Esophagus squamous epithelium (tissue), 5 donors: ENCODE data around the gene GUCY2D. TPM values are rescaled to one million over a fixed set of nuclear protein-coding genes. Genes with fewer than 3 reads are reported as not detected.
A peak's percentile ranks its signal among the peaks of the same experiment; 100 is the strongest.
"Not testable (repeated sequence)": the region's sequence is repeated elsewhere in the genome, so short reads cannot be mapped to it uniquely, and the experiment has no call there.

ENCODE experiments used
- DNase-seq: peaks from one replicate; lab custom pipeline; 2025; lab: John Stamatoyannopoulos, UW
- H3K27ac ChIP-seq, 4 donors: fragments of 200-600 bp; sonication (generic); one replicate each; pipeline ENCODE4 v1.5.1; 2016 to 2019; ENCODE audit warnings: mild to moderate bottlenecking in 1 of 4
- H3K27me3 ChIP-seq, 4 donors: fragments of 200-600 bp; sonication (generic); 1 replicate in 3 of 4; 2 replicates in 1 of 4; pipeline versions ENCODE4 v1.5.1 to v1.6.0; 2017 to 2021; ENCODE audit warnings: antibody characterized with exemption in 1 of 4
- H3K36me3 ChIP-seq, 3 donors: fragments of 200-600 bp; sonication (generic); one replicate each; pipeline ENCODE4 v1.5.1; 2016 to 2019
- H3K4me1 ChIP-seq, 3 donors: fragments of 200-600 bp; sonication (generic); one replicate each; pipeline ENCODE4 v1.5.1; 2017 to 2019
- H3K4me3 ChIP-seq, 4 donors: fragments of 200-600 bp; sonication (generic); 1 replicate in 3 of 4; 2 replicates in 1 of 4; pipeline ENCODE4 v1.5.1; 2016 to 2019; ENCODE audit warnings: mild to moderate bottlenecking in 2 of 4, moderate library complexity in 1 of 4
- H3K9me3 ChIP-seq, 3 donors: fragments of 200-600 bp; sonication (generic); one replicate each; pipeline ENCODE4 v1.5.1; 2016 to 2019
- POLR2A ChIP-seq, 4 donors: fragments of 450-650 bp; IDR thresholded peaks; one replicate each; pipeline ENCODE4 v1.6.1; 2017; ENCODE audit warnings: antibody characterized with exemption in 4 of 4, mild to moderate bottlenecking in 4 of 4, moderate library complexity in 3 of 4
- WGBS, 2 donors: methylation state at CpG; one replicate each; pipeline ENCODE4 v1.1.5; 2018; 5-methylcytosine and 5-hydroxymethylcytosine counted together
- intact Hi-C: fragments of 100-400 bp; cut with DNase I; formaldehyde crosslinking; loops from one replicate; pipeline ENCODE4 v1.15.0; 2022
- total RNA-seq, 4 donors: library from RNA; depleted of rRNA; stranded (reverse); fragments of >200 nt; gene quantifications; one replicate each; pipeline ENCODE4 v1.1.0, GENCODE V29; 2016
- TF ChIP-seq, protein P1 (sequence below), 6 experiments: fragments of 450-650 bp in 4 of 6; fragments of 200-600 bp in 2 of 6; sonication (generic) in 2 of 6; IDR thresholded peaks; one replicate each; pipeline ENCODE4 v1.5.1; 2016 to 2019; ENCODE audit warnings: antibody characterized with exemption in 6 of 6, mild to moderate bottlenecking in 4 of 6, moderate library complexity in 4 of 6
- donor health status: DM: yes; HTN: yes; CAD: no.

Gene GUCY2D
- total RNA-seq, 4 donors from 2014 or later, result not detected

DNA sequence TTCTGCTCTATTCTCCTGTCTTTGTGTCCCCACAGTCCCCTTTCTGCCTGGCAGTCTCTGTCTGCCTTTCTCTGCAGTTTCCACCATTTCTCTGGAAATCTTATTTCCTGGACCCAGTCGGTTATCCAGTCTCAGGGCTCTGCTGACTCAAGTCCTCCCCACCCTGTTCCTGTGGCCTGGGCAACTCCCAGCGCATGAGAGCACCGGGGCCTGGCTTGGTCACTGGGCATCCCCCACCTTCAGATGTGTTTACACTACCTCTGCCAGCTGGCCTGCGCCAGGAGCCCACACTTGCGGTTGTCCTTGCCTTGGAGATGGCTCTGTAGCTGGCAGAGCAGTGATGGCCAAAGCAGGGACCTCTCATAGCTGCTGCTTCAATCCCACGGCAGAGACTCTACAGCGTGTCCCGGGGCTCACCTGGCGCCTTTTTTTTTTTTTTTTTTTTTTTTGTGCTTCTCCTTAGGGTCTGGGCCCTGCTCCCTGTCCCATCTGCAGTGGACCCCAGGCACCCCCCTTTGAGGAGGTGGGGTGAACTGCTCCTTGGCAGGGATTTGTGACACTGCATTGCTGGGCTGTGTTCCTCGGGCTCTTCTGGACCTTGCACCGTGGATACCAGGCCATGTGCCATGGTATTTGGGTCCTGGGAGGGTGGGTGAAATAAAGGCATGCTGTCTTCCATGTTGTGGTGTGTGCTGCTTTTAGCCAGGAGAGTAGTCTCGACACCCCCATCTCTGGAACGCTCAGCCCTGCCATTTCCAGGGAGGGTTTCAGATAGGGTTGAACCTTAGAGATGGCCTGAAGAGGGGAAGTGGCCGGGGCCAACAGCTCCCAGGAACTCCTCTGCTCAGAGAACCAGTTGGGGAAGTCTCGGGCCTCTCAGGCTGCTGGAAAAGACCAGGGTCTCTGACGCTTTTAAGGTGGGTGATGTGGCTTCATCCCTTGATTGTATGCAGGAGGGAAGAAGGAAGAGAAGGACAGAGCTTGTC, 17.5 kb downstream of the GUCY2D start:
- no peak for TF ChIP-seq POLR2A (IDR thresholded peaks at IDR 0.05)
- TF ChIP-seq, protein P1, sequence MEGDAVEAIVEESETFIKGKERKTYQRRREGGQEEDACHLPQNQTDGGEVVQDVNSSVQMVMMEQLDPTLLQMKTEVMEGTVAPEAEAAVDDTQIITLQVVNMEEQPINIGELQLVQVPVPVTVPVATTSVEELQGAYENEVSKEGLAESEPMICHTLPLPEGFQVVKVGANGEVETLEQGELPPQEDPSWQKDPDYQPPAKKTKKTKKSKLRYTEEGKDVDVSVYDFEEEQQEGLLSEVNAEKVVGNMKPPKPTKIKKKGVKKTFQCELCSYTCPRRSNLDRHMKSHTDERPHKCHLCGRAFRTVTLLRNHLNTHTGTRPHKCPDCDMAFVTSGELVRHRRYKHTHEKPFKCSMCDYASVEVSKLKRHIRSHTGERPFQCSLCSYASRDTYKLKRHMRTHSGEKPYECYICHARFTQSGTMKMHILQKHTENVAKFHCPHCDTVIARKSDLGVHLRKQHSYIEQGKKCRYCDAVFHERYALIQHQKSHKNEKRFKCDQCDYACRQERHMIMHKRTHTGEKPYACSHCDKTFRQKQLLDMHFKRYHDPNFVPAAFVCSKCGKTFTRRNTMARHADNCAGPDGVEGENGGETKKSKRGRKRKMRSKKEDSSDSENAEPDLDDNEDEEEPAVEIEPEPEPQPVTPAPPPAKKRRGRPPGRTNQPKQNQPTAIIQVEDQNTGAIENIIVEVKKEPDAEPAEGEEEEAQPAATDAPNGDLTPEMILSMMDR (IDR thresholded peaks at IDR 0.05), result no peak
- Histone ChIP-seq H3K4me1 (peaks cover 34 to 52% (median 44%) of the 10 kb centered on the region in 3 donors), H3K36me3 (no peaks in the 10 kb centered on the region), H3K27me3 (peaks cover 0 to 19% (median 2%) of the 10 kb centered on the region in 4 donors), H3K27ac (peak overlapping the region; percentile 83 to 93 (median 90)), H3K9me3 (no peaks in the 10 kb centered on the region), H3K4me3 (peak overlapping the region in 1 of 4 donors; percentile 21)
- intact Hi-C loops, result no loop called here
- no peak for DNase-seq
- 35 to 67% methylated on average over 9 to 12 of the region's 16 CpGs for WGBS, 2 donors

DNA sequence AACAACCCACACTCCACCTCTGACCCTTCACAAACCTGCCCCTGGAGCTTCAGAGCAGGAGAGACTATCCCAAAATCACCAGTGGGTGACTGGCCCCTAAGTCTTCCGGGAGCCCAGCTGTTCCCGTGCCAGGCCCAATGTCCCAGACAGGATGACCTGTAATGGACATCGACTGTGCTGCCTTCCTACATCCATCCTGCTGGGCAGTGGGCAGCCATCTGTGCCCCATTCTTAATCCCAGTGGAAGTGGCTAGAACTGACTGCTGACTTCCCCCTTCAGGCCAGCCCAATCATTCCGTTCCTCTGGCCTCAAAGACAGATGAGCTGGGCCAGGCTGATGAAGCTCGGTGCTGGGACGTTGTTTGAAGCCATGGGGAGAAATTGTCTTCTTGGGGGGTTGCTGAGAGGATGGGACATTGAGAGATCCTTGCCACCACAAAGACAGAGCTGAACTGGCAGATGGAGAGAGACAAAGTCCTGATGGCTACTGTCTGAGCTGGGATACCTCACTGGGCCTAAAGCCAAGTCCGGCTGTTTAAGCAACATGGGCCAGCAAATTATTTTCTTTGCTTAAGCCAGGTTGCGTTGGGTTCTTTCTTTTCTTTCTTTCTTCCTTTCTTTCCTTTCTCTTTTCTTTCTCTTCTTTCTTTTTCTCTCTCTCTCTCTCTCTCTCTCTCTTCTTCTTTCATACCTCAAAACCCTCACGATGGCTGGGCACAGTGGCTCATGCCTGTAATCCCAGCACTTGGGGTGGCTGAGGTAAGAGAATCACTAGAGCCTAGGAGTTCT, 18.6 kb downstream of the GUCY2D start:
- Histone ChIP-seq H3K36me3 (no peaks in the 10 kb centered on the region), H3K27ac (no peak overlapping the region), H3K4me1 (peaks cover 31 to 45% (median 40%) of the 10 kb centered on the region in 3 donors), H3K4me3 (no peak overlapping the region), H3K27me3 (peaks cover 0 to 9% (median 0%) of the 10 kb centered on the region in 4 donors), H3K9me3 (no peaks in the 10 kb centered on the region)
- no peak for DNase-seq
- TF ChIP-seq, protein P1 (IDR thresholded peaks at IDR 0.05), result no peak
- no peak for TF ChIP-seq POLR2A (IDR thresholded peaks at IDR 0.05)
- WGBS, 2 donors, result 83 to 87% methylated on average over 6 to 7 of the region's 9 CpGs
- intact Hi-C loops, result no loop called here

DNA sequence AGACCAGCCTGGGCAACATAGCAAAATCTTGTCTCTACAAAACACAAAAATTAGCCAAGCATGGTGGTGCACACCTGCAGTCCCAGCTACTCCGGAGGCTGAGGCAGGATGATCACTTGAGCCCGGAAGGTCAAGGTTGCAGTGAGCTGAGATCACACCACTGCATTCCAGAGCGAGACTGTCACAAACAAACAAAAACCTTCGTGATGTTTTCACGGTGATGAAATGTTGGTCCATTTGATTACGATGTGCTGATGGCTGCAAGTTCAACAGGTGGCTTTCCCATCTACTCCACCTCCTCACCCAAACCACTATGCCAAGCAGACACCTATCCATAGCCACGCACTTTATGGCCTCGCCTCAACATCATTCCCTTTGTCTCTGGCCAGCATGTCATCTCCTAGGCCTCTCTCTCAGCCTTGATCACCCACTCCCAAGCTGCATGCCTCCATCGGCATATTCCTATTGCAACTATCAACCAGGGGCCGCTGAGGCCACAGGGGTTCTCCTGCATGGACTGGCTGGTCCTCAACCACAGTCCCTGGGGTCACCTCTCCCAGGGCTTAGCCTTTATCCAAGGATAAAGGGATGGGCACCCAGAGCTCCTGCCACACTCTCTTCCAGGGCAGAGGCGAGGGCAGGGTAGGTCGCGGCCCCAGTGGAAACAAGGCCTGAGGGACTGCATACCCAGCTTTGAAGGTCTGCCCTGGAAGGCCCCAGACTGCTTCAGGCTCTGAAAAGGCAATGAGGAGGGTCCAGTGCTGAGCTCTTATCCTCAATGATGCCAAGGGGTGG, 19.3 kb downstream of the GUCY2D start:
- H3K27ac ChIP-seq, result no peak overlapping the region
- TF ChIP-seq, protein P1 (IDR thresholded peaks at IDR 0.05), result no peak
- TF ChIP-seq POLR2A (IDR thresholded peaks at IDR 0.05), result no peak
- intact Hi-C loops, result no loop called here
- no peak for DNase-seq
- no peaks in the 10 kb centered on the region for H3K36me3 ChIP-seq
- WGBS, 2 donors, result 87 to 95% methylated on average over 9 to 10 of the region's 13 CpGs
- peaks cover 26 to 37% (median 33%) of the 10 kb centered on the region in 3 donors for H3K4me1 ChIP-seq
- H3K27me3 ChIP-seq, result peaks cover 0 to 1% (median 0%) of the 10 kb centered on the region in 4 donors
- H3K9me3 ChIP-seq, result no peaks in the 10 kb centered on the region
- H3K4me3 ChIP-seq, result no peak overlapping the region

DNA sequence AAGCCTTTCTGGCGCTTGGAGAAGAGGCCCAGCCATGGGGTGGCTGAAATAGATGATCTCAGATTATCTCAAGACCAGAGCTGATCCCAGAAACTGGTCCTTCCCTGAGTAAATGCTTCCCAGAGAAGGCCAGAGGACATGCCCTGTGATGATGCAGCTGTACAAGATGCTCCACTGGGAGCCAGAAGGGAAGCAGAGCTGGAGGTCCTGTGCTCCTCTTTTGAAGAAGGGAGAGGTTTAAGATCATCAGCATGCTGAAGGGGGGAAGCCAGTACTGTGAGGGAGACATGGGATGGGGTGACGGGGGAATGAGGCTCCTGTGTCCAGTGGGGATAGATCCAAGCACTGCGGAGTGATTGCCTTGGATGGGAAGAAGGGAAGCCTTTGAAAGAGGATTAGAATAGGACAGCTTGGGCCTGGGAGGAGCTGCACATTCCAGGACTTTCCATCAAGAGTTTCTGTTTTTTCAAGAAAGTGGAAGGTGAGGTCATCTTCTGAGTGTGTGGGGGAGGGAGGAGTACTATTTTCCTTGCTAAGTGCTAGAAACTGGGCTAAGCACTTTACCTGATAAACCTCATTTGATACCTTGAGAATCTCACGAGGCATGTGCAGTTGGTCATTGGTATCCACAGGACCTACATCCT, 20.1 kb downstream of the GUCY2D start:
- TF ChIP-seq POLR2A (IDR thresholded peaks at IDR 0.05), result no peak
- TF ChIP-seq, protein P1 (IDR thresholded peaks at IDR 0.05), result no peak
- H3K27ac ChIP-seq, result no peak overlapping the region
- H3K4me3 ChIP-seq, result no peak overlapping the region
- no peak for DNase-seq
- WGBS, 2 donors, result 74 to 79% methylated on average over 4 of the region's 4 CpGs
- no peaks in the 10 kb centered on the region for H3K9me3 ChIP-seq
- no peaks in the 10 kb centered on the region for H3K27me3 ChIP-seq
- H3K4me1 ChIP-seq, result peaks cover 18 to 30% (median 25%) of the 10 kb centered on the region in 3 donors
- intact Hi-C loops, result no loop called here
- H3K36me3 ChIP-seq, result no peaks in the 10 kb centered on the region

DNA sequence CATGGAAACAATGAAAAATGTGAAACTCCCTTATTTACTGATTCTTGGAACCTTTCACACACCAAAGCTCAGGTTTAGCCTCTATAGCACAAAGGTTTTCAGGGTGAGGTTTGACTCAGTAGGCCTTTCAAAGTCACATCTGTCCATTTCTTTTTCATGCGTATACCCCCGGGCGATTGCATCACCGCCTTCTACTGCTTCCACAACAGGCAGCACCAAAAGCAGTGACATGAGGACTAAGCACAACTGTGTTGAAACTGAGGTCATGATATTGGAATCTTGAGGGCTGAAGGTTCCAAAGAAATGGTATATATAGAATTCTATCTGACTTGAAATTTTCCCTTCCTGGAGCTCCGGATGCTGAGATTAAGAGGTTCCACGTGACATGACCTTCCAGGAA, 21.7 kb downstream of the GUCY2D start:
- DNase-seq, intact Hi-C loops, H3K27ac ChIP-seq, H3K4me3 ChIP-seq, H3K9me3 ChIP-seq, H3K36me3 ChIP-seq: not testable (repeated sequence)
- 70 to 80% methylated on average over 6 of the region's 6 CpGs for WGBS, 2 donors
- peaks cover 7 to 18% (median 13%) of the 10 kb centered on the region in 3 donors for H3K4me1 ChIP-seq
- peaks cover 0 to 17% (median 0%) of the 10 kb centered on the region in 4 donors for H3K27me3 ChIP-seq
